Measurements from ENCODE around the gene STAG3. TPM values are rescaled to one million over a fixed set of nuclear protein-coding genes. Genes with fewer than 3 reads are reported as not detected.

STAG3 gene
- total and polyA plus RNA-seq, 2 of the 8 experiments (the other 6 are each of a cell fraction or from before 2014, with no cell fraction given): 1.3 to 3.3 TPM

DNA sequence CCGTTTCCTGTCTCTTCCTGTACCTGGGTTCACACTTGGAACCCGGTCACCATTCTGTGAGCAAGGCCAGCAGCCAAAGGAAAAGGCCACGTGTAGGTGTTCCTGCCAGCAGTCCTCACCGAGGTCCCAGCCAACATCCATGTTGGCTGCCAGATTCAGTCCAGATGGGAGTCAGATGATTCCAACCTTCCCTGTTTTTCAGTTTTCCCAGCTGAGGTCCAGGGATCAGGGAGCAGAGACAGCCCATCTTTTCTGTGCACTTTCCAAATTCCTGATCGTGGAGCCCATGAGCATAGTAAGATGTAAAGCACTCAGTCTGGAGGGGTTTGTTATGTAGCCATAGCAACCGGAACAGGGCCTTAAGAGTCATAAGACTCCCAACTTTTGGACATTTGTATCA lies 38.2 kb downstream of the STAG3 start:
- 89% methylated on average over 6 of the region's 6 CpGs; no CpG with 5 or more reads in 1 of the 2 experiments for WGBS, 2 experiments (ENCODE audit: extremely low coverage in 1 of 2, insufficient coverage in 1 of 2, insufficient read length in 1 of 2, insufficient replicate concordance in 2 of 2, low coverage in 1 of 2, low lambda C conversion rate in 2 of 2, missing lambda C conversion rate in 1 of 2)
- ChIA-PET CTCF (ENCODE audit: partially characterized antibody) (interaction anchor here (0.6 to 6.7 kb wide), 8 partner anchors 8 to 643 kb away, joined by 3 to 104 read pairs (median 4); partner anchors contain the start of gene GAL3ST4), POLR2A (ENCODE audit: partially characterized antibody) (interaction anchor here (0.8 to 2.7 kb wide), 3 partner anchors 13 to 83 kb away, joined by 5 to 8 read pairs (median 5); no protein-coding TSS in a partner anchor)
- TF ChIP-seq SUZ12 (IDR thresholded peaks at IDR 0.05; ENCODE audit: low read length): no peak

More for the DNA sequence above, 38.2 kb downstream of the STAG3 start:
- no peak for FAIRE-seq
- H3K27me3 ChIP-seq (replicated peaks in 1 of 4; ENCODE audit: control insufficient read depth in 3 of 4, extremely low read depth in 1 of 4, insufficient read depth in 3 of 4, low read length in 3 of 4): peaks cover 0 to 4% (median 2%) of the 10 kb centered on the region in 4 experiments; a peak in 3 of 7 replicates
- H3K14ac ChIP-seq (ENCODE audit: insufficient read length): no peak overlapping the region
- H3K79me2 ChIP-seq (ENCODE audit: control insufficient read depth in 1 of 2, insufficient read depth in 2 of 2, low read length in 2 of 2): no peaks in the 10 kb centered on the region
- H3K4me3 ChIP-seq (ENCODE audit: extremely low read depth in 1 of 4, insufficient read depth in 2 of 4, low read depth in 3 of 4, low read length in 4 of 4): no peak overlapping the region
- H4K8ac ChIP-seq (ENCODE audit: extremely low read depth, insufficient read depth, low read length): peak overlapping the region; percentile 51; the same call in 1 of the 2 replicates
- no peaks in the 10 kb centered on the region for H4K20me1 ChIP-seq (replicated peaks in 1 of 2; ENCODE audit: control insufficient read depth in 1 of 2, insufficient read depth in 2 of 2, low read length in 2 of 2)
- H4K91ac ChIP-seq (replicated peaks; ENCODE audit: insufficient read length, low read length): no peak overlapping the region
- no peak overlapping the region for H3K4me2 ChIP-seq (ENCODE audit: insufficient read depth in 1 of 2, low read depth in 2 of 2, low read length in 2 of 2)
- no peak overlapping the region for H2BK15ac ChIP-seq (ENCODE audit: low read length)
- no peaks in the 10 kb centered on the region for H3K23me2 ChIP-seq (ENCODE audit: low read depth, low read length)
- H2BK120ac ChIP-seq (replicated peaks; ENCODE audit: low read depth, low read length): no peak overlapping the region
- no peak overlapping the region for H3K9ac ChIP-seq (replicated peaks in 1 of 4; ENCODE audit: extremely low read depth in 1 of 4, low read depth in 3 of 4, low read length in 3 of 4)
- H4K5ac ChIP-seq (ENCODE audit: insufficient read length, low read depth, low read length): no peak overlapping the region
- no peaks in the 10 kb centered on the region for H3K79me1 ChIP-seq (ENCODE audit: low read depth, low read length)
- H3K27ac ChIP-seq (ENCODE audit: low read depth, low read length): no peak overlapping the region
- H3K23ac ChIP-seq (ENCODE audit: insufficient read length): no peak overlapping the region
- H2AK5ac ChIP-seq (ENCODE audit: low read depth, low read length): no peak overlapping the region
- no peak overlapping the region for H2BK12ac ChIP-seq (ENCODE audit: low read depth, low read length)
- H3K56ac ChIP-seq (replicated peaks; ENCODE audit: insufficient read length, low read depth, low read length): no peak overlapping the region
- H3K36me3 ChIP-seq (ENCODE audit: control insufficient read depth in 2 of 4, insufficient read depth in 4 of 4, low read length in 3 of 4): no peaks in the 10 kb centered on the region
- no peak for DNase-seq (ENCODE audit: low read depth in 1 of 2, low spot score in 2 of 2)
- no peaks in the 10 kb centered on the region for H3K9me3 ChIP-seq (ENCODE audit: insufficient read depth in 2 of 2, low read depth in 1 of 2, low read length in 1 of 2)
- no peak overlapping the region for H2AFZ ChIP-seq (ENCODE audit: low read length)
- no peak overlapping the region for H3K4ac ChIP-seq (replicated peaks; ENCODE audit: insufficient read length, low read depth, low read length)
- peaks cover 0 to 4% (median 1%) of the 10 kb centered on the region in 4 experiments; a peak in 1 of 7 replicates for H3K4me1 ChIP-seq (replicated peaks in 1 of 4; ENCODE audit: control insufficient read depth in 3 of 4, insufficient read depth in 4 of 4, low read length in 3 of 4)
- H3K18ac ChIP-seq (ENCODE audit: extremely low read depth, low read length): no peak overlapping the region
- H2BK20ac ChIP-seq (ENCODE audit: low read length): no peak overlapping the region
- H2BK5ac ChIP-seq (ENCODE audit: low read depth, low read length): no peak overlapping the region

Data from H1 (cell line).